Lung microvascular endothelial cell (primary cell): ENCODE data around the gene FOXJ3. TPM values are rescaled to one million over a fixed set of nuclear protein-coding genes. Genes with fewer than 3 reads are reported as not detected.

ENCODE experiments used
- DNase-seq, 2 donors: peaks; one replicate each; pipeline versions ENCODE4 v3.0.0 to v3.0.0-alpha.2; 2010; ENCODE audit warnings: low read depth in 2 of 2
- total RNA-seq: library from RNA; depleted of rRNA; stranded (reverse); fragments of >200 nt; gene quantifications from 2 replicates; pipeline ENCODE4 v1.2.1, GENCODE V29; 2014

The FOXJ3 gene
- total RNA-seq, 1 donor from 2014 or later = 27.8 TPM

DNA sequence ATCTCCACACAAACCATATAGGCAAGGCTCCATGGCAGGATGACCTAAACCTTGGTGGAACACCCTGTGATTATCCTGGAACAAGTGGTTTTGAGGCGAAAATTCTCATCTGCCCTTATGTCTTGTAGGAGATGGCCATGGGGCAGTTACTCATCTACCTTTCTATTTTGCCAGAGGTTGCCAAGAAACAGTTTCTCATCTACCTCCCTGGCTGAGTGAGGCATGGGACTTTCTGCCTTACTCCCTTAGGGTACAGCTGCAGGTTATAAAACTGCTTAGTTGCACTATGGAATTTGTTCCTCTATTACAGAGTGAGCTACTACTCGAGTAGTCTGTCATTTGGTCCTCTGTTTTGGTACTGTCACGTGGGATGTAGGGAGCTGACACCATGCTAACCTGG lies 139.2 kb downstream of the FOXJ3 start:
- DNase-seq = no peak

DNA sequence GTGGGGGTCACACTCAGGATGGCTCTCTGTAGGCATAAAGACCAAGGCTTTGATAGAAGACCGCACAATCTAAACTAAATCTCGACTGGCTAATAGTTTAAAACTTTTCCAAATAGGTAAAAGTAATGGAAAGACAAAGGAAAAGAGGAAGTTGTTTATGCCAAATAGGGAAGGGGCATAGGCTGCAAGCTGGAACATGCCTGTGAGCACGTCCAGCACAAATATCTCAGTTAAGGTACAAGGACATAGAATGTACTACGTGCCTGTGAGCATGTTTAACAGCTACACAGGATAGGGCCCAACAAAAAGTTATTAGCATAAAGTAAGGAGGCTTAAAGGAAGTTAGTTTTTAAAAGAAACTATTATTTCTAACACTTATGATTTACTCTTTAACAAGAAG lies 142.9 kb downstream of the FOXJ3 start:
- DNase-seq = peak in 1 of 2 donors; percentile 55

DNA sequence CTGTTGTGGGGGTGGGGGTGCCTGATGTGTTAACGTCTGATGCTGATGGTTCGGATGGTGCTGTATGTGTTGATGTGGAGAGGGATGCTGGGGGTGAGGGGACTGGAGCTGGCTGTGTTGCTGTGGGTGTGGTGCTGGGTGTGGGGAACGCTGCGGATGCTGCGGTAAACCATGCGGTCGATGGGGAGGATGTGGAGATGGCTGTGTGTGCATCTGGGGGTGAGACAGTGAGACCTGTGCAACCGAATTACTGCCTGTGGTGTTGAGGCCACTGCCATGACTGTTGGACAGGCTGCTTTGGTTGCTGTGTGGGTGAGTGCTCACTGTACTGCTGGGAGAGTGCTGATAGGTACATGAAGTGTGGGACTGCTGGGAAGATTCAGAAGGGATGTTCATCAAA lies 143.7 kb downstream of the FOXJ3 start:
- no peak for DNase-seq

DNA sequence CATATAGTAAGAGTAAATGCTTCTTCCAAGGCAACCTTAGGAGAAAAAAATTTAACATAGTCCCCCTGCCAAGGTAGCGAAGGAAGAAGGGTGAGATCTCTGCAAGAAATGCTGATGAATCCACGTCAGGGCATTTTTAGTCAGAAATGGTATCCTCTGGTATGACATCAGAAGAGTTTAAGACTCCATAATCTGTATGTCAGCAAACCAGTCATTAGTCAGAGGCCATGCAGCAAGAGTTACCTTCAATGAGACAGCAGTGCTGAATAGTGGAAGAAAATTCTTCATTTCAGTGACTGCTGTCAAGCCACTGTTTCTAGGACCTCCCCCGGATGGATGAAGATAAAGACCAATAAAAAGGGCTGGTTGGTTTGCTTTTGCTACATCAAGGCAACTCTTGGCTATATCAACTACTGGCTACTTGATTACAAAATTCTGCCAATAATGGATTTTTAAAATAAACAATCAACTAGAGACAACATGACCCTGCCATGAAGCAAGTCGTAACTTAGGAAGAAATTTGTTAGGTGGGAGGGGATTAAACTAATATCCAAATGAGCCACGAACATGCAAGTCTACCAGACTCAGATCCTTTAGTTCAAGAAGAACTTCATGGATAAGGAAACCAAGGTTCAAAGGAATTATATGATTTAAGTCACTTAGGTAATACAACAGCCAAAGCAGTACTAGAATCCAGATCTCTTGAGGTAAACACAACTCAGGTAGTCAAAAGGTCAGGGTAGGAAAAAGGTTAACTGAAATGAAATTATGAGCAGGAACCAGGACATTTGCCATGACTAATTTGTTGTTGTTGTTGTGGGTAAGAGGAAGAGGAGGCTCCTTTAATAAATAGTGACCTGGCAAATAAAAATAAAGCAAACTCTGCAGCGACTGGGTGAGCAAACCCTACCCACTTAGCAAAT lies 144.8 kb downstream of the FOXJ3 start:
- no peak for DNase-seq

DNA sequence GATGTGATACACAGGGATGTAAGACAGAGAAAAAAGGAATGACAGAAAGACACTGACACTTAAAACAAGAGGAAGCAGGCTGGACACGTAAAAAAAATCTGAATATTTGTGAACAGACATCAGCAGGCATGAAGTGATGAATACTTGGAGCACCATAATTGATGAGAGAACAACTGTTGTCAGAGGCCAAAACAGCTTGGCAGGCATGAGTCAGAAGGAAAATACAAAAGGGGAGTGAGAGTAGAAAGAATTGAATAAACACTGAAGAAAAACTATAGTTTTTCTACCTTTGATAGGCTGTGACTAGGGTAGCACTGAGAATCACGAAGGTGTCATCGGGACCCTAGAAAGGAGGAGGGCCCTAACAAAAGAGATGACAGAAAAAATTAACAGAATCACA lies 148.9 kb downstream of the FOXJ3 start:
- peak; percentile 50 to 87 for DNase-seq

DNA sequence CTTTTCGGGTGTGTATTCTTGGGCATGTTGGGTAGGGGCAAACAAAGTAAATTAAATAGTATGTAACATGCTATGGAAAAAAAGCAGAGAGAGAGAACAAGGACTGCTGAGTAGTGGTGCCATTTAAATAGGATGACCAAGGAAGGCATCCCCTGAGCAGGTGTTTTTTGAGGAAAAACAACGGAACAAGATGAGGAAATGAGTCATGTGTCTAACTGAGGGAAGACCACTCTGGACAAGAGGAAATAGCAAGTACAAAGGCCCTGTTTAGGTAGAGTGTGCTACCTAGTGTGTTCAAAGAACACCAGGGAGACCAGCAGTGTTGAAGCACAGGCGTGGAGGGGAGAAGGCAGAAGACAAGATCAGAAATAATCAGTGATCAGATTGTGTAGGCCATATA lies 150.4 kb downstream of the FOXJ3 start:
- DNase-seq = peak in 1 of 2 donors; percentile 58

DNA sequence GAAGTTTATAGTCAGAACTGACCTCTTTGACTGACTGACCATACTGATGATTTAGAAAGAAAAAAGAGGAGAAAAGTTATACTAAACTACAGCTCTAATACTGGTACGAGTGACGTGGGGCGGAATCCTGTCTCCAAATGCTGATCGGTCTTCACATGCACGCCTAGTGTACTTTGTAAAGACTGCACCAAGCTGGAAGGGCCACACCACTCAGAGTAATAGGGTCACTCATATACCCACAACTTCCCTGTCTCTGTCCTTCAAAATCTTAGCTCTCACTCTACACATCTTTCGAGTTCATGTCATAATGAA lies 151.1 kb downstream of the FOXJ3 start:
- DNase-seq = no peak

DNA sequence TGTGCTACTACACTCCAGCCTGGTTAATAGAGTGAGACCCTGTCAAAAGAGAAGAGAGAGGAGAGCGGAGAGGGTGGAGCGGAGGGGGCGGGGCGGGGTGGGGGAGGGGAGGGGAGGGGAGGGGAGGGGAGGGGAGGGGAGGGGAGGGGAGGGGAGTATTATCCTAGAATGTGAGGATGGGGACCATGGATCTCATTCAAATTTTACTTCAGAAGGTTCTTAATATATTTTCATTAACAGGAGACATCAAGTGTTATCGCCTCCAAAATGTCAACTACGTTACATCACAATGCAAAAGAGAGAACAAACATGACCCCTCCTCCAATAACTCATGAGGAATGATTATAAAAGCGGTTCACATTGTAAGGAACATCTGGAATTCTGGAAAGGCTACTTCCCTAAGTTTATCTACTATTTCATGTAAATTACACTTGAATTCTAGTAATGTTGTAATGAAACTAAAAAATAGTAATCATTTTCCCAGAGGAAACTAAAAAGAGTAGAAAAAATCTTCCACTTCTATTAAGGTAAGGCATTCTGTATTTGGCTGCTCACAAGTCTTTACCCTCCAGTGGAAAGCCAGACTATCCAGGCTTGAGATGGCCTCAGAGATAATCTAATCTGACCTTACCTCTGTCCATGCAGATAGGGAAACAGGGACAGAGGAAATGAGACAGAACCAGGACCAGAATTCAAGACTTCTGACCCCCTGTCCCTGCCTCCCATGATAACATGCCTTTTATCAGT lies 151.7 kb downstream of the FOXJ3 start:
- no peak for DNase-seq

DNA sequence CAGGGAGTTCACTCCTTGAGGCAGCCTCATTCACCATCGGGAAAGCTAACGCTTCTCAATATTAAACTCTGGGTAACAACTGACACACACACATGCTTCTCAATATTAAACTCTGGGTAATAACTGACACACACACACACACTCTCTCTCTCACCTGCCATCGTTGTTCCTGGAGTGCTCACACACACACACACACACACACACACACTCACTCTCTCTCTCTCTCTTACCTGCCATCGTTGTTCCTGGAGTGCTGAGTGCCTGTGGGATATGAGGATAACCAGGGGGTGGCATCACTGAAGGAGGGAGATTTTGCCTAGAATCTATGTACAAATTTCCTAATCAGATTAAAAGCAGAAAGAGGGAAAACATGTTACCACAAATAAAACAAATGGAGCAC lies 153.3 kb downstream of the FOXJ3 start:
- no peak for DNase-seq

DNA sequence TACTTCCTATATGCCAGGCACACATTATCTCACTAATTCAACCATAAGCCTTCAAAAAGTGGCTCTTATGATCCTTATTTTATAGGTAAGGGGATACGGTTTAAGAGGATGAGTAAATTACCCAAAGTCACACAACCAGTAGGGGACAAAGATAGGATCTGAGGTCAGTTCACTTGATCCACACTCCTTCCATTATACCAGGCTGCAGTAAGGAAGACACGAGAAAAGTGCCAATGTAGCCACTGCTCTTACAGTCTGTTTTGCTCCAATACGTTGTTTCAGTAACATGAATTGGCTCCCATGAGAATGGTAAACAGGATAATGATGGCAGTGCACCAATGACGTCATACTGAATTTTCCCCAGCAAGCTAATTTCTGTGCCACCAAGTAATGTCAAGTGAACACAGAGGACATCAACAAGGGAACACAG lies 155.1 kb downstream of the FOXJ3 start:
- peak in 1 of 2 donors; percentile 28 for DNase-seq

DNA sequence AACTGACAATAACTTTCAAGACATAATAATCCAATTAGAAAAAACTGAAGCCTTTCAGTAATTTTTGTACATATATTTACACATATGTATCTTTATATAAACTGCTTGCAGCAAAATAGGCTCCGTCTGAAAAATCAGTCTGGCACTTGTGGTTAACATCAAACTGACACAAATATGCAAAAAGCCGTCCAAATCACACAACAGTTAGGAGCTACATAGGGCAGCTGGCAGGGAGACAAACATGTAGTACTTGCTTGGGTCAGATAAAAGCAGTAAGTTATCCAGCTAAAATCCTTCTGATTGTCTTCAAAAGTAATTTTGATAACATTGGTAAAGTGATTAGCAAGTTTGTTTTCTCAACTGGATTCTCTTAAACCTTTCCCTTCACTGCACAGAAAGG lies 155.8 kb downstream of the FOXJ3 start:
- DNase-seq = no peak

DNA sequence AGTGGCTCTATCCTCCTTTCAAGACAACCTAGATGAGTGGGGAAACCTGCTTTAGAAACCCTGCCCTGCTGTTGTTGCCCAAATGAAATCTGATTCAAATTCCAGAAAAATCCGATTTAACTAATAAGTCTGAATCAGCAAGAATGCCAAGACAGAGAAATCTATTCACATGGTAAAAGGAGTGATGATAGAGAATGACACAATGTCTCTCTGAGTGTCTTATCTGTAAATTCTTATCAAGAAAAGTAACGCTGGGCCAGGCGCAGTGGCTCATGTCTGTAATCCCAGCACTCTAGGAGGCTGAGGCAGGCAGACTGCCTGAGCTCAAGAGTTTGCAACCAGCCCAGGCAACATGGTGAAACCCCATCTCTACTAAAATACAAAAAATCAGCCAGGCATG lies 156.8 kb downstream of the FOXJ3 start:
- no peak for DNase-seq

DNA sequence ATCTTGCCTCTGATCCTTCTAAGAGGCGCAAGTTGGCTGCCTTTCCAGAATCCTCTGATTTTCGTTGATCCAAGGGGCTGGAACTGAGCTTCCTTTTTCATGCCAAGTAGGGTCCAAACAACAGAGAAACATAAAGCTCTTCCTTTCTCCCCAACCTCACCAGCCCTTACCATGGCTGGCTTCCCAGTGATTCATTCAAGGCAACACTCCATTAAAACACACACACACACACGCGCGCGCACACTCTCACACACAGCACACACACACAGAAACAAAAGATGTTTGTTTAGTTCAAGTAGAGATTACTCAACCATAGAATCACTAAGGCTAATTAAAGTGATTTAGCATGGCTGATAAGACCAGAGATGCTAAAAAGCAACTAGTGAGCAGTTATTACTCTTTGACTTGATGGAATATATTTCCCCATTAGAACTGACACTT lies 157.5 kb downstream of the FOXJ3 start:
- DNase-seq = peak; percentile 72 to 87

DNA sequence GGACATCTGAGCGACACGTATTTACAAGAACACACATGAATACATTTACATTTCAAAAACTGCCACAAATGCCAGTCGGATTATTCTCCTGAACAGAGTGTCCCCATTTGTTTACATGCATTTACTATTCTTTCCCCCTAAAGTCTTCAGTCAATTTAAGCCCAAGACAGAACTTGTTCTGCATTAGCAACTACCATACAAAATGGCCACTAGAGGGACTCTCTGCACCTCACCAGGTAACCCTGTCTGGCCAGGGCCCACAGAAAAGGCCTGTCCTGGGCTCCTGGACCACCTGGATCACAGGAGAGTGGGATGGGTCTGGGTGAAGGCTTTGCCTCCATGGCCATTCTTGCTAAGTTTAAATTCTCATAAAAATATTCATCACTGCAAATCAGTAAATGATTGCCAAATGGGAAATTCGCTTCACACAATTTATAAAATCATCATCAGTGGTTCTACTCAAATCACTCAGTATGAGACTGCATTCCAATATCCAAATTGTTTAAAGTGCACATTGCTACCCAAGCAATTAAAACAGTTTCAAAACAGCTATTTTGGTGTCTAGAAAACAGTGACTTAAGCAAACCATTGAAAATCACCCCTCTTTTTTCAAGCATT lies 158.0 kb downstream of the FOXJ3 start:
- peak; percentile 71 to 78 for DNase-seq

DNA sequence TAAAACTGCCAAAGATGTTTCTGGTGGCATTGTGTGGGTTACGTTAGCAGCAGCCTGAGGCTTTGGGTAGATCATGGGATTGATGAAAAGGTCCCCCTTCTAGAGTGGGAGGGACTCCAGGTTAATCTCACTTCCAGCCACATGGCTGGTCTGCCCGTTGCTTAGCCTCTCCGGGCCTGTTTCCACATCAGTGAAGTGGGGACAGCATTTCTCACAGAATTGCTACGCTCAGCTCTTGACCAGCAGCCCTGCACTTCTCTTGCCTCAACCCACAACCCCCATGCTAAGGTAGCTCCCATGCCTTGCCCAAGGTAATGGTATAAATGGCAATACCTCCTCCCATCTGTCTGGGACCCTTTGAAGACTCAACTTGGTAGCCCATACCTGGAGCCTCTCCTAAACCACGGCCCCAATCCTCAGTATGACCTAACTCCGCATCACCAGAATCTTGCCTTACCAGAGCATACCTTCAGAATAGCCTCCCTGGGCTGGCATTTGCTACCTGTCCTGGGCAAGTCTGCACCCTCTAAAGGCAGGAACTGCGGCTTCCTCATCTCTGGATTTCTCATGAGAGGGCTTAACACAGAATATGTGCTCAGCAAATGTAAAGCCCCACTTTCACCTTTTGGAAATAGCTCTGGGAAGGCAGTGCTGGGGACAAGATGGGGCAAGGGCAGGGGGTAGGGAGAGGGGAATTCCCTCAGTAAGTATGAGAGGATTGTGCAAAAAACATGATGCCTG lies 159.6 kb downstream of the FOXJ3 start:
- DNase-seq = no peak

DNA sequence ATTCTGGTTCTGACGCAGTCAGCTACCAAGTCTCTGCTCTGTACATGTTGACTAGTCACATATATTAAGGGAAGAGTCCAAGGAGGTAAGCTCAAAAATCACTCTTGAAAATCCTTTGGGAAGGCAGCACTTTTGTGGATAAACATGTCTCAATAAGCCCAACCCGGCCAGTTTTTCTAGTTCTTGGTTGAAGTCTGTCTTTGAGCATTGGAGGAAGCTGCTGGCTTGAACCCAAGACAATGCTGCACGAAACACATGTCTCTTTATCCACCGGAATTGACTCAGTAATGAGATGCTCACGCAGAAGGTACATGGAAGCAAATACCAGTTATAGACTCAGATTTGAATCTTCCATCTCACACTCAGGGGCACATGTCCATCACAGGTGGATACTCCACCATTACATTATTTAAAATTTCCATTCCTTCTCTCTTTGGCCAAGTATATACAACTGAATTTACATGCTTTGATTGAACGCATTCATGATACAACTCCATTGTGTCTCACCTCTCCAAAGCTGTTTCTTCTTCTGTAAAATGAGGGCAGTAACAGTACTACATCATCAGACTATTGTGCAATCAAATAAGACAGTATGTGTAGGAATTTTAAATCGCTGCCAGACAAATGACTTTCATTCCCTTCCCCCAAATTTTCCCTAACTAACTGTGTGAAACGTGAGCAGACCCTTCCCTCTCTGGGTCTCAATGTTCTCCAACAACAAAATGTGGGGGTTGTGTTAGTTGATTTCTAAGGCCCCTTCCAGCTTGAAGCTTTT lies 160.9 kb downstream of the FOXJ3 start:
- DNase-seq = peak in 1 of 2 donors; percentile 41

DNA sequence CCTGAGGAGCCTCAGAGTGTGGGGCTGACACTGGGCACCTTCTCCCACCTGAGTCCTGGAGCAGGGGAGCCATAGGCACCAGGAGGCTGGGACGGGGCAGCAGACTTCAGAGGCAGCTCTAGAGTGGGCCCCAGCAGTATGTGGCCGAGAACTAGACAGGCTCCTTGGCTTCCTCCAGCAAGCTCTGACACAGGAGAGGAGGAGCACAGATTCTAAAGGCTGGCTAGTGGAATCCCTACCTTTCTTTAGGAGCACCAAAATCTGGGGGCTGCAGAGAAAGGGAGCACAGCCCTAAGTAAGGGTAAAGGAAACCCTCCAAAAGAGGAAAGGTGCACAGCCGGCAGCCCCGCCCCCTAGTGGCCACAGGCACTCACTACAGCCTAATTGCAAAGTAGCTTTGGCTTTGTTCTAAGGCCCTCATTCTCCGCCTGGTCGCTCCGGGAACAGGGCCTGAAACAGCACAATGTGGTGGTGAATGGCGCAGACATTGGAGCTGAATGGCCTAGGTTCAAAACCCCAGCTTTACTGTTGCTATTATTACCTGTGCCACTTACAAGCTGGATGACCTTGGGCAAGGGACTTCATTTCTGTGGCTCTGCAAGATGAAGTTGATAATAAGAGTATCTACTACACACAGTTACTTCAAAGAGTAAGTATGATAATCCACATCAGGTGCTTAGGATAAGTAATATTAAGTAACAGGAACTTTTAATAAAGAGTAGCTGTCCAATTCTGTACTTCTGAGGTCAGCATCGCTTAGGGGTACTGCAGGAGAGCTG lies 161.7 kb downstream of the FOXJ3 start:
- DNase-seq = peak; percentile 48 to 69

DNA sequence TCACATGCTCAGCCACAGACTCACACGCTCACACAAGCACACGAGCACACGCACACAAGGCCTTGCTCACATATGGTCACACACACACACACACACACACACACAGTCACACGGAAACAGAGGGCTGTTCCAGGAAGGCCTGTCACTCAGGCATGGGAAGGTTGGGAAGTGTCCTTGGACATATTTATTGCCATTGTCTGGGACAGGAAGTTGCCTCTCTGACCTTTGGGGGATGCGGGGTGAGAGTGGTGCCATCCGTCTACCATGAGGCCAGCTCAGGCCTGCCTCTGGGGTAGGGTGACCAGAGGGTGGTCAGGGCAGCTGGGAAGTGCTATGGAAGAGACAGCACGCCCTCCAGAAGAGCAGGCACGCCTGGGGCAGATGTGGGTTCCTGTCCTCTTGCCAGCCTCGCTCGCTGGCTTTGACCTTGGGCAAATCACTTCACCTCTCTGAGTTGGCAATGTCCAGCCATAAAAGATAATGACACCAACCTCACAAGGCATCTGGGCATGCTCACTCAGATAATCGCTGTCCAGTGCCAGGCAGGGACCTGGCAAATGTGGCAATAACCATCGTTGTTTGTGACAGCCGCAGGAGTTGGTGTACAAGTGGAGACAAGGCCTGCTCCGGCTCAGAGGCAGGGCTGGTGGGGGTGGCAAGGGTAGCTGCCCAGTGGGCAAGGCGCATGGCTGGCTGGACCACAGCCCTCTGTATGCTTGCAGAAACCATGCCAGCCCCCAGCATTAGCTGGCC lies 162.5 kb downstream of the FOXJ3 start:
- DNase-seq = peak; percentile 69 to 93

DNA sequence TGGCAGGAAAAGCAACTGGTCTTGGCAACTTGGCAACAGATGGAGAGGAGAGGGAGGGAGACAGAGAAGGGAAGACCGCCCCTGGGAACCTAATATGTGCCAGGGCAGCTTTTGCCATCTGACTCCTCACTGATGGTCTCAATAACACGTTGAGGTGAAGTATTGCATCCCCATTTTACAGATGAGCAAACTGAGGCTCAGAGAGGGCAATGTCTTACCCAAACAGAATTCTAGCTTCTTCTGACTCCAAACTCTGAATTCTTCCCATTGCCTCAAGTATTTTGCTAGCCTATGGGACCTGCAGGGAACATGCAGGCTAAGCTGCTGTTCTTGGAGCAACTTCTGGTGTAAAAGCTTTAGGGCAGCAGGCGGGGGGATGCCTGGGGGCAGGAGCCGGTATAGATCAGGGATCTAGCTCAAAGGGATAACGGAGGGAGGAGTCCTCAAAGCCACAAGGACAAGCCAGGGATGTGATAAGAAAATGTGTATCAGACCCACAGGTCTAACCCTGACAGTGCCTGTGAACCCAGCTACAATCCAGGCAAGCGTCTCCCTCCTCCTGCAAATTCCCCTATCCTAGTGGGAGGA lies 163.3 kb downstream of the FOXJ3 start:
- no peak for DNase-seq
